Caco-2 (cell line): Measurements from ENCODE around the gene LAMB2. TPM values are rescaled to one million over a fixed set of nuclear protein-coding genes. Genes with fewer than 3 reads are reported as not detected.

Experiments
- BruUV-seq: library from RNA; stranded (reverse); fragments of 400-500 nt; replicated peaks from 2 replicates; lab custom pipeline; 2021; lab: Mats Ljungman, UMichigan
- CTCF ChIA-PET: fragments of 300-600 bp; sonication (Branson Sonifier 250); formaldehyde crosslinking; loops from one replicate; lab custom pipeline; 2022; ENCODE audit warnings: antibody characterized with exemption; lab: Charles Lee
- POLR2A ChIA-PET: fragments of 300-600 bp; sonication (Branson Sonifier 250); formaldehyde crosslinking; loops from one replicate; lab custom pipeline; 2022; ENCODE audit warnings: antibody characterized with exemption; lab: Charles Lee
- DNase-seq, 2 experiments: peaks; one replicate each; pipeline versions ENCODE4 v3.0.0 to v3.0.0-alpha.2; 2020 to 2022
- H3K27me3 ChIP-seq: replicated peaks from 2 replicates; pipeline ENCODE4 v1.6.0; 2011; ENCODE audit warnings: low read length; ENCODE audit not compliant: control insufficient read depth, insufficient read depth
- H3K36me3 ChIP-seq: 2 replicates; pipeline ENCODE4 v1.5.1; 2011; ENCODE audit warnings: low read length; ENCODE audit not compliant: control insufficient read depth, insufficient read depth
- H3K4me1 ChIP-seq: fragments of 250-450 bp; sonication (Bioruptor Pico); 2 replicates; pipeline ENCODE4 v1.5.1; 2020; ENCODE audit warnings: mild to moderate bottlenecking
- H3K4me3 ChIP-seq: 2 replicates; pipeline ENCODE4 v1.5.1; 2011; ENCODE audit warnings: low read depth, mild to moderate bottlenecking, control low read depth, low read length
- H3K9me3 ChIP-seq: fragments of 250-450 bp; sonication (Bioruptor Pico); 2 replicates; pipeline ENCODE4 v1.5.1; 2020; ENCODE audit warnings: mild to moderate bottlenecking, moderate library complexity
- H3K27ac Mint-ChIP-seq: one replicate; pipeline ENCODE4 v1.8.0; 2022; ENCODE audit warnings: mixed read lengths; ENCODE audit not compliant: unreplicated experiment
- H3K27me3 Mint-ChIP-seq: one replicate; pipeline ENCODE4 v1.8.0; 2022; ENCODE audit warnings: mixed read lengths; ENCODE audit not compliant: insufficient read depth, unreplicated experiment
- H3K36me3 Mint-ChIP-seq: one replicate; pipeline ENCODE4 v1.8.0; 2022; ENCODE audit warnings: mild to moderate bottlenecking, mixed read lengths; ENCODE audit not compliant: insufficient read depth, unreplicated experiment
- H3K4me1 Mint-ChIP-seq: one replicate; pipeline ENCODE4 v1.8.0; 2022; ENCODE audit warnings: low read depth, mixed read lengths; ENCODE audit not compliant: unreplicated experiment
- H3K4me3 Mint-ChIP-seq: one replicate; pipeline ENCODE4 v1.8.0; 2022; ENCODE audit warnings: mild to moderate bottlenecking, moderate library complexity, mixed read lengths; ENCODE audit not compliant: unreplicated experiment
- H3K9me3 Mint-ChIP-seq: one replicate; pipeline ENCODE4 v1.8.0; 2022; ENCODE audit warnings: mixed read lengths; ENCODE audit not compliant: unreplicated experiment
- CTCF ChIP-seq, 2 experiments: fragments of 200-600 bp in 1 of 2; IDR thresholded peaks; 1 replicate in 1 of 2; 2 replicates in 1 of 2; pipeline versions ENCODE4 v1.5.1 to v1.8.0; 2011 to 2022; ENCODE audit warnings: antibody characterized with exemption in 1 of 2, control low read depth in 1 of 2, inconsistent platforms in 1 of 2, low read depth in 1 of 2, low read length in 1 of 2, mild to moderate bottlenecking in 1 of 2, moderate library complexity in 1 of 2; ENCODE audit not compliant: insufficient read depth in 1 of 2, severe bottlenecking in 1 of 2, unreplicated experiment in 1 of 2
- intact Hi-C: fragments of 100-400 bp; cut with micrococcal nuclease; formaldehyde crosslinking; loops from one replicate; pipeline ENCODE4 v1.10.0; 2022; ENCODE audit not compliant: unreplicated experiment
- total RNA-seq: library from RNA; stranded (reverse); gene quantifications from 2 replicates; pipeline ENCODE4 v1.2.3, GENCODE V29; 2022

LAMB2 gene
- total RNA-seq, 1 experiment from 2014 or later, result 189 TPM

- Mint-ChIP-seq H3K27ac (no peak overlapping the region), H3K9me3 (no peaks in the 10 kb centered on the region), H3K4me1 (no peaks in the 10 kb centered on the region), H3K27me3 (no peaks in the 10 kb centered on the region), H3K36me3 (no peaks in the 10 kb centered on the region), H3K4me3 (no peak overlapping the region)
- intact Hi-C loops, result no loop called here
- no peak for DNase-seq
- ChIA-PET POLR2A (interaction anchor here (0.6 kb wide), 1 partner anchor 232 kb away, joined by 9 read pairs; the partner anchor contains the start of gene TCTA), CTCF (no interaction called here)
- Histone ChIP-seq H3K36me3 (no peaks in the 10 kb centered on the region), H3K4me1 (no peaks in the 10 kb centered on the region), H3K27me3 (no peaks in the 10 kb centered on the region), H3K9me3 (no peaks in the 10 kb centered on the region), H3K4me3 (no peak overlapping the region)
- no TSS peak for BruUV-seq
- TF ChIP-seq CTCF (IDR thresholded peaks at IDR 0.05; ENCODE audit: insufficient read depth in 1 of 2, low read depth in 1 of 2, low read length in 1 of 2, severe bottlenecking in 1 of 2, unreplicated experiment in 1 of 2), result no peak
These were observed 47.3 kb upstream of the LAMB2 start for GRCh38 chr3:49180116-49180515.

- Mint-ChIP-seq H3K36me3 (no peaks in the 10 kb centered on the region), H3K4me3 (no peak overlapping the region), H3K27ac (no peak overlapping the region), H3K27me3 (no peaks in the 10 kb centered on the region), H3K4me1 (no peaks in the 10 kb centered on the region), H3K9me3 (no peaks in the 10 kb centered on the region)
- intact Hi-C loops, result loop anchor here (10.0 kb wide), 1 partner anchor 78 kb away; no protein-coding TSS in a partner anchor
- TF ChIP-seq CTCF (IDR thresholded peaks at IDR 0.05; ENCODE audit: insufficient read depth in 1 of 2, low read depth in 1 of 2, low read length in 1 of 2, severe bottlenecking in 1 of 2, unreplicated experiment in 1 of 2), result no peak
- ChIA-PET CTCF (interaction anchor here (0.5 kb wide), 1 partner anchor 26 kb away, joined by 3 read pairs; no protein-coding TSS in a partner anchor), POLR2A (interaction anchor here (0.6 kb wide), 1 partner anchor 84 kb away, joined by 3 read pairs; no protein-coding TSS in a partner anchor)
- no TSS peak for BruUV-seq
- DNase-seq, result no peak
- no peaks in the 10 kb centered on the region for H3K9me3 ChIP-seq
- H3K4me1 ChIP-seq, result no peaks in the 10 kb centered on the region; the same call in 1 of the 2 replicates
- no peaks in the 10 kb centered on the region for H3K27me3 ChIP-seq
- no peak overlapping the region for H3K4me3 ChIP-seq
- no peaks in the 10 kb centered on the region for H3K36me3 ChIP-seq
These were observed 44.2 kb upstream of the LAMB2 start for GRCh38 chr3:49177073-49177472.

GRCh38 chr3:49175530-49175929, 42.7 kb upstream of the LAMB2 start:
- Mint-ChIP-seq H3K9me3 (no peaks in the 10 kb centered on the region), H3K27ac (no peak overlapping the region), H3K4me3 (no peak overlapping the region), H3K36me3 (no peaks in the 10 kb centered on the region), H3K4me1 (no peaks in the 10 kb centered on the region), H3K27me3 (no peaks in the 10 kb centered on the region)
- intact Hi-C loops, result loop anchor here (10.0 kb wide), 1 partner anchor 79 kb away; no protein-coding TSS in a partner anchor
- peaks cover 3% of the 10 kb centered on the region; the same call in 1 of the 2 replicates for H3K4me1 ChIP-seq
- BruUV-seq, result no TSS peak
- CTCF ChIA-PET, result no interaction called here
- no peak for TF ChIP-seq CTCF (IDR thresholded peaks at IDR 0.05; ENCODE audit: insufficient read depth in 1 of 2, low read depth in 1 of 2, low read length in 1 of 2, severe bottlenecking in 1 of 2, unreplicated experiment in 1 of 2)
- H3K4me3 ChIP-seq, result no peak overlapping the region
- H3K27me3 ChIP-seq, result no peaks in the 10 kb centered on the region
- no peaks in the 10 kb centered on the region for H3K36me3 ChIP-seq
- DNase-seq, result no peak
- H3K9me3 ChIP-seq, result no peaks in the 10 kb centered on the region
- POLR2A ChIA-PET, result no interaction called here
